GM12878 (cell line): ENCODE results near the gene CD164L2.

Source experiments
- BHLHE40 ChIP-seq, 2 experiments: fragments of 450-650 bp in 1 of 2; IDR thresholded peaks; 2 replicates each; pipeline ENCODE4 v1.6.1; 2011 to 2017; ENCODE audit warnings: low read depth in 2 of 2, borderline replicate concordance in 1 of 2, improper control_type of control experiment in 1 of 2, low read length in 1 of 2, mild to moderate bottlenecking in 1 of 2
- MYC ChIP-seq: IDR thresholded peaks from 2 replicates; pipeline ENCODE4 v1.6.1; 2011; ENCODE audit warnings: mild to moderate bottlenecking, low read length, moderate library complexity, inconsistent platforms; ENCODE audit not compliant: insufficient read depth, insufficient replicate concordance, insufficient read length, severe bottlenecking
- PML ChIP-seq: IDR thresholded peaks from 2 replicates; pipeline ENCODE4 v1.6.1; 2012; ENCODE audit warnings: low read length, inconsistent platforms
- TF ChIP-seq, protein P1 (sequence below), 3 experiments: IDR thresholded peaks in 2 of 3; conservative IDR thresholded peaks in 1 of 3; 2 replicates each; pipeline ENCODE4 v1.5.1; 2011; ENCODE audit warnings: low read depth in 3 of 3, low read length in 3 of 3, mild to moderate bottlenecking in 3 of 3, control low read depth in 2 of 3, moderate library complexity in 2 of 3, inconsistent platforms in 1 of 3, mixed read lengths in 1 of 3; ENCODE audit not compliant: control insufficient read depth in 2 of 3, insufficient read depth in 1 of 3; ENCODE audit errors: extremely low read depth in 1 of 3

DNA sequence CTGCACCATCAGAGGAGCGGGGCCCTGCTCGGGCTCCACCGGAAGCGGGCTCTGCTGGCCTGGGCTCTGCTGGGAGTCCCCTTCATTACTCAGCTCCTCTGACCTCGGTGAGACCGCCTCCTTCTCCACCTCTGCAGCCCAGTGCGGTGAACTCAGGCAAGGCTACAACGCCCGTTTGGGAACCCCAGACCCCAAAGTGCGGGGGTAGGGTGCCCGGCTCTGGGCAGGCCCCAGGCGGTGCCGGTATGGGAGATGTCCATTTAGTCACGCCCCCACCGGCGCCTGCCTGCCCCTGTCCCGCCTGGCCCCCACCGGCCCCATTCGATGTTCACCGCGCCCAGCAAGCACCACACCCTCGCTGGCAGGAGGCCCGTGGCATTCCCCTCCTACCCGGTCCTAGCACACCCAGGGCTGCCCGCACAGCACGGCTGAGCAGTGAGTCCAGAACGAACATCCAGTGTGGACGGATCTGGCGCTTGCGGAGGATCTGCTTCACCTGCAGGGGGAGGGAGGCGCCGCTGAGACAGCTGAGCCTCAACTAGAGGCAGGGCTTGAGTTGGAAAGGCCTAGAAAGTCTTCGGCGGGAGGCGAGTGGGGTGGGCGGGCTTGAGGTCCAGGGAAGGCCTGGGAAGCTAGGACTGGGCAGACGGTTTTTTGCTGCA is 26.4 kb downstream of the CD164L2 start:
- no peak for TF ChIP-seq PML
- TF ChIP-seq MYC, result no peak
- TF ChIP-seq, protein P1, sequence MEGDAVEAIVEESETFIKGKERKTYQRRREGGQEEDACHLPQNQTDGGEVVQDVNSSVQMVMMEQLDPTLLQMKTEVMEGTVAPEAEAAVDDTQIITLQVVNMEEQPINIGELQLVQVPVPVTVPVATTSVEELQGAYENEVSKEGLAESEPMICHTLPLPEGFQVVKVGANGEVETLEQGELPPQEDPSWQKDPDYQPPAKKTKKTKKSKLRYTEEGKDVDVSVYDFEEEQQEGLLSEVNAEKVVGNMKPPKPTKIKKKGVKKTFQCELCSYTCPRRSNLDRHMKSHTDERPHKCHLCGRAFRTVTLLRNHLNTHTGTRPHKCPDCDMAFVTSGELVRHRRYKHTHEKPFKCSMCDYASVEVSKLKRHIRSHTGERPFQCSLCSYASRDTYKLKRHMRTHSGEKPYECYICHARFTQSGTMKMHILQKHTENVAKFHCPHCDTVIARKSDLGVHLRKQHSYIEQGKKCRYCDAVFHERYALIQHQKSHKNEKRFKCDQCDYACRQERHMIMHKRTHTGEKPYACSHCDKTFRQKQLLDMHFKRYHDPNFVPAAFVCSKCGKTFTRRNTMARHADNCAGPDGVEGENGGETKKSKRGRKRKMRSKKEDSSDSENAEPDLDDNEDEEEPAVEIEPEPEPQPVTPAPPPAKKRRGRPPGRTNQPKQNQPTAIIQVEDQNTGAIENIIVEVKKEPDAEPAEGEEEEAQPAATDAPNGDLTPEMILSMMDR (IDR thresholded peaks at IDR 0.05 in 2 of 3, conservative IDR thresholded peaks at IDR 0.05 in 1 of 3; ENCODE audit: control insufficient read depth in 2 of 3, extremely low read depth in 1 of 3, insufficient read depth in 1 of 3, low read depth in 3 of 3, low read length in 3 of 3), result no peak
- no peak for TF ChIP-seq BHLHE40 (IDR thresholded peaks at IDR 0.05; ENCODE audit: borderline replicate concordance in 1 of 2, low read depth in 2 of 2, low read length in 1 of 2)
